GM12875 (cell line): ENCODE results near the gene PLIN5.
"Not testable (repeated sequence)": the region's sequence is repeated elsewhere in the genome, so short reads cannot be mapped to it uniquely, and the experiment has no call there.

Source experiments
- H3K4me3 ChIP-seq: one replicate; pipeline ENCODE4 v1.5.1; 2011; ENCODE audit warnings: low read depth, low read length, control low read depth
- CTCF ChIP-seq: IDR thresholded peaks from 2 replicates; pipeline ENCODE4 v1.5.1; 2011; ENCODE audit warnings: low read depth, mild to moderate bottlenecking, control low read depth, inconsistent platforms, low read length, moderate library complexity, borderline replicate concordance; ENCODE audit not compliant: insufficient read depth

PLIN5 gene

DNA sequence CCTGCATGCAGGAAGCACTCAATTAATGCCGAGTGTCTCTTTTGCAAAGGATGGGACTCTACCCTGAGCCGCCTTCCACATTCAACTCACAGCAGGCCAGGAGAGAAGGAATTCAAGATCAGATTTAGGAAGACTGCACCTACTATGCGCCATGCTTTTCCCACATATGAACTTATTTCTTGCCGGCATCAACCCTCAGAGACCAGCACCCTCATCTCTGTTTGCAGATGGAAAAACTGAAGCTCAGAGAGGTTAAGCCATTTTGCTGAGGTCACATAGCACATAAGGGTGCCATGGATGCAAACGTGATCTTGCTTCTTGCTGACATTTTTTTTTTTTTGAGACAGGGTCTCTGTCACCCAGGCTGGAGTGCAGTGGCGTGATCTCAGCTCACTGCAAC, 38.7 kb upstream of the PLIN5 start:
- no peak for TF ChIP-seq CTCF
- no peak overlapping the region for H3K4me3 ChIP-seq

DNA sequence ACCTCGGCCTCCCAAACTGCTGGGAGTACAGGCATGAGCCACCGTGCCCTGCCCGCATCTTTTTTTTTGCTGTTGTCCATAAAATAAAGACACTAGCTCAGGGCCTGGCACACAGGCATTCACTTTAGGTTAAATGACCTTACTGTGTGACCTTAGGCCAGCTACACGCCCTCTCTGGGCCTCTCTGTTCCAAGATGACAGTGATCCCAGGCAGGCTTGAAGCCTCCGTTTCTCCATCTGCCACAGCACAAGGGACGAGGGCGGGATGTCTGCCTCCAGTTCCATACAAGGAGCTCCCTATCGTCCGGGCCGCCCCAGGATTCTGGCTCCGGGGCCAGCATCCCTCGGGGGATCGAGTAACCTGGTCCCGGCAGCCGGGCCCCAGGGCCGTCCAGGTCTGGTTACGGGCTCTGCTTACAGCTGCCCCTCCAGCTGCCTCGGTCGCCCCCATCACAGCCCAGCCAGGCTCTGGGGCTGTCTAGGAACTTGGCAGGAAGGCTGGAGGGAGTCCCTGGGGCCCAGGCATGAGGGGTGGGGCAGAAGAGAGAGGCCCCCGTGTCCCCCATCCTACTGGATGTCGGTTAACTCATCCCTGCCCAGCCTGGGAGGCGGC, 36.4 kb upstream of the PLIN5 start:
- H3K4me3 ChIP-seq: no peak overlapping the region
- no peak for TF ChIP-seq CTCF

GRCh38 chr19:4570916-4571304, 35.9 kb upstream of the PLIN5 start:
- H3K4me3 ChIP-seq: no peak overlapping the region
- TF ChIP-seq CTCF: no peak

GRCh38 chr19:4570402-4570801, 35.4 kb upstream of the PLIN5 start:
- no peak for TF ChIP-seq CTCF
- H3K4me3 ChIP-seq: no peak overlapping the region

- TF ChIP-seq CTCF: no peak
- no peak overlapping the region for H3K4me3 ChIP-seq
Observed at GRCh38 chr19:4568886-4569285, 33.9 kb upstream of the PLIN5 start.

DNA sequence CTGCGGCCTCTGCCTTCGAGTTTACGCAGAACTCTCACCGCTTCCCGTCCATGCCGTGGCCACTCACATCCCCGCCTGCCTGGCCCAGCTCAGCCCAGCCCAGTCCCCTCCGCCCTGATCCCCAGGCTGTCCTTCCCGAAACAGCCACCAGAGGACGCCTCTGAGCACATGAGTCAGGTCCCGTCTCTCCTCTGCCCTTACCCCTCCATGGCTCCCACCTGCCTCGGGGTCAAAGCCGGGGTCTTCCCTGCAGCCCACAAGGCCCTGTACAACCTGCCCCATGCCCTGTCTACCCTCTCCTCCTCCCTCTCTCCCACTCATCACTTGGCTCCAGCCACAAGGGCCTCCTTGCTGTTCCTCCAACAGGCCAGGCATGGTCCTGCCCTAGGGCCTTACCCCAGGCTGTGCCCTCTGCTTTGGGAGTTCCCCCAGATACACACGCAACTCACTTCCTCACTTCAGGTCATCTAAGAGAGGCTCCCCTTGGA, 32.6 kb upstream of the PLIN5 start:
- peak; percentile 87 for TF ChIP-seq CTCF
- H3K4me3 ChIP-seq: no peak overlapping the region

- H3K4me3 ChIP-seq: no peak overlapping the region
- TF ChIP-seq CTCF: no peak
Observed at GRCh38 chr19:4566402-4567051, 31.5 kb upstream of the PLIN5 start.

GRCh38 chr19:4563562-4563961, 28.5 kb upstream of the PLIN5 start:
- H3K4me3 ChIP-seq: not testable (repeated sequence)

DNA sequence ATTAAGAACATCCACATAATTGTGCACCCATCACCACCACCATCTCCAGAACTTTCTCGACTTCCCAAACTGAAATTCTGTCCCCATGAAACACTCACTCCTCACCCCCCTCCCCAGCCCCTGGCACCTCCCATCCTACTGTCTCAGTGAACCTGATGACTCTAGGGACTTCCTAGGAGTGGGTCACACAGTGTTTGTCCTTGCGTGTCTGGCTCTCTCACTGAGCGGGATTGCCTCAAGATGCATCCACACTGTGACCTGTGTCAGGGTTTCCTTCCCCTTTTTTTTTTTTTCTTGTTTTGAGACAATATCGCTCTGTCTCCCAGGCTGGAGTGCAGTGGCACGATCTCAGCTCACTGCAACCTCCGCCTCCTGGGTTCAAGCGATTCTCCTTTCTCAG, 27.1 kb upstream of the PLIN5 start:
- H3K4me3 ChIP-seq: not testable (repeated sequence)
